Measurements from ENCODE around the gene ARPC1A.
A peak's percentile ranks its signal among the peaks of the same experiment; 100 is the strongest.
"Not testable (repeated sequence)": the region's sequence is repeated elsewhere in the genome, so short reads cannot be mapped to it uniquely, and the experiment has no call there.

ARPC1A gene

GRCh38 chr7:99379043-99379577, 53.4 kb downstream of the ARPC1A start:
- no peaks in the 10 kb centered on the region for H3K27me3 ChIP-seq (ENCODE audit: insufficient read depth, low read length, poor library complexity)
- H3K23ac ChIP-seq (ENCODE audit: low read length) = no peak overlapping the region
- no CpG with 5 or more reads among the region's 7 CpGs for WGBS (ENCODE audit: extremely low coverage, insufficient coverage, low lambda C conversion rate)
- no peak overlapping the region for H2AK5ac ChIP-seq (ENCODE audit: low read length)
- H2BK5ac ChIP-seq (ENCODE audit: low read length) = no peak overlapping the region
- H3K4me3 ChIP-seq (ENCODE audit: low read length) = no peak overlapping the region
- H3K18ac ChIP-seq (ENCODE audit: low read length) = no peak overlapping the region
- H2BK15ac ChIP-seq (replicated peaks; ENCODE audit: low read depth) = no peak overlapping the region
- H3K4ac ChIP-seq (ENCODE audit: low read depth, low read length) = no peak overlapping the region
- H4K8ac ChIP-seq (ENCODE audit: low read depth, low read length) = no peak overlapping the region
- H3K27ac ChIP-seq (ENCODE audit: low read depth, low read length) = peak overlapping the region; percentile 46
- H3K4me2 ChIP-seq (ENCODE audit: low read length) = no peak overlapping the region
- peaks cover 2% of the 10 kb centered on the region for H3K36me3 ChIP-seq (ENCODE audit: control insufficient read depth, insufficient read depth, low read length)
- H3K79me2 ChIP-seq (ENCODE audit: control insufficient read depth, insufficient read depth, low read length) = peaks cover 13% of the 10 kb centered on the region
- peak overlapping the region; percentile 56 for H3K56ac ChIP-seq (ENCODE audit: low read length)
- peak overlapping the region; percentile 49 for H3K9ac ChIP-seq (ENCODE audit: low read length)
- peaks cover 26% of the 10 kb centered on the region for H3K79me1 ChIP-seq (ENCODE audit: low read length)
- peak; percentile 54 for DNase-seq
- no peak overlapping the region for H4K5ac ChIP-seq (ENCODE audit: low read length)
- no peak overlapping the region for H2BK120ac ChIP-seq (ENCODE audit: low read depth, low read length)
- peaks cover 4% of the 10 kb centered on the region for H3K4me1 ChIP-seq (ENCODE audit: control insufficient read depth, low read depth, low read length)

GRCh38 chr7:99379693-99380031, 54.0 kb downstream of the ARPC1A start:
- H3K4me3 ChIP-seq (ENCODE audit: low read length); H3K4me2 ChIP-seq (ENCODE audit: low read length); H2AK5ac ChIP-seq (ENCODE audit: low read length); H3K23ac ChIP-seq (ENCODE audit: low read length); H4K5ac ChIP-seq (ENCODE audit: low read length); H3K4me1 ChIP-seq (ENCODE audit: control insufficient read depth, low read depth, low read length); H2BK15ac ChIP-seq (replicated peaks; ENCODE audit: low read depth); H3K18ac ChIP-seq (ENCODE audit: low read length); H3K4ac ChIP-seq (ENCODE audit: low read depth, low read length); H3K27me3 ChIP-seq (ENCODE audit: insufficient read depth, low read length, poor library complexity); DNase-seq; H3K36me3 ChIP-seq (ENCODE audit: control insufficient read depth, insufficient read depth, low read length); H2BK120ac ChIP-seq (ENCODE audit: low read depth, low read length); H4K8ac ChIP-seq (ENCODE audit: low read depth, low read length); H2BK5ac ChIP-seq (ENCODE audit: low read length): not testable (repeated sequence)
- Histone ChIP-seq H3K79me1 (ENCODE audit: low read length) (peaks cover 26% of the 10 kb centered on the region), H3K56ac (ENCODE audit: low read length) (peak overlapping the region; percentile 64), H3K9ac (ENCODE audit: low read length) (peak overlapping the region; percentile 49), H3K27ac (ENCODE audit: low read depth, low read length) (peak overlapping the region; percentile 46), H3K79me2 (ENCODE audit: control insufficient read depth, insufficient read depth, low read length) (peaks cover 13% of the 10 kb centered on the region)
- no CpG with 5 or more reads among the region's 7 CpGs for WGBS (ENCODE audit: extremely low coverage, insufficient coverage, low lambda C conversion rate)

GRCh38 chr7:99380032-99380822, 54.5 kb downstream of the ARPC1A start:
- H3K27ac ChIP-seq (ENCODE audit: low read depth, low read length) = no peak overlapping the region
- WGBS (ENCODE audit: extremely low coverage, insufficient coverage, low lambda C conversion rate) = no CpG with 5 or more reads among the region's 12 CpGs

GRCh38 chr7:99380823-99381663, 55.3 kb downstream of the ARPC1A start:
- Histone ChIP-seq H4K8ac (ENCODE audit: low read depth, low read length) (no peak overlapping the region), H3K4me1 (ENCODE audit: control insufficient read depth, low read depth, low read length) (peaks cover 4% of the 10 kb centered on the region), H2BK15ac (replicated peaks; ENCODE audit: low read depth) (no peak overlapping the region), H3K9ac (ENCODE audit: low read length) (no peak overlapping the region), H2BK5ac (ENCODE audit: low read length) (no peak overlapping the region), H3K27me3 (ENCODE audit: insufficient read depth, low read length, poor library complexity) (no peaks in the 10 kb centered on the region), H3K79me2 (ENCODE audit: control insufficient read depth, insufficient read depth, low read length) (peaks cover 13% of the 10 kb centered on the region), H3K4me2 (ENCODE audit: low read length) (no peak overlapping the region), H3K27ac (ENCODE audit: low read depth, low read length) (no peak overlapping the region), H3K36me3 (ENCODE audit: control insufficient read depth, insufficient read depth, low read length) (peaks cover 2% of the 10 kb centered on the region), H3K4ac (ENCODE audit: low read depth, low read length) (no peak overlapping the region), H3K18ac (ENCODE audit: low read length) (no peak overlapping the region), H3K79me1 (ENCODE audit: low read length) (peaks cover 25% of the 10 kb centered on the region), H4K5ac (ENCODE audit: low read length) (no peak overlapping the region), H2BK120ac (ENCODE audit: low read depth, low read length) (no peak overlapping the region), H3K56ac (ENCODE audit: low read length) (peak overlapping the region; percentile 3), H3K4me3 (ENCODE audit: low read length) (no peak overlapping the region), H3K23ac (ENCODE audit: low read length) (no peak overlapping the region), H2AK5ac (ENCODE audit: low read length) (no peak overlapping the region)
- no CpG with 5 or more reads among the region's 16 CpGs for WGBS (ENCODE audit: extremely low coverage, insufficient coverage, low lambda C conversion rate)
- DNase-seq = no peak

More at GRCh38 chr7:99380032-99380822, 54.5 kb downstream of the ARPC1A start:
- Histone ChIP-seq H3K23ac (ENCODE audit: low read length) (no peak overlapping the region), H3K36me3 (ENCODE audit: control insufficient read depth, insufficient read depth, low read length) (peaks cover 2% of the 10 kb centered on the region), H3K79me1 (ENCODE audit: low read length) (peaks cover 26% of the 10 kb centered on the region), H3K4me2 (ENCODE audit: low read length) (no peak overlapping the region), H3K56ac (ENCODE audit: low read length) (peak overlapping the region; percentile 64), H3K79me2 (ENCODE audit: control insufficient read depth, insufficient read depth, low read length) (peaks cover 13% of the 10 kb centered on the region), H3K4me1 (ENCODE audit: control insufficient read depth, low read depth, low read length) (peaks cover 4% of the 10 kb centered on the region), H2BK120ac (ENCODE audit: low read depth, low read length) (no peak overlapping the region), H3K27me3 (ENCODE audit: insufficient read depth, low read length, poor library complexity) (no peaks in the 10 kb centered on the region), H3K9ac (ENCODE audit: low read length) (no peak overlapping the region), H3K4me3 (ENCODE audit: low read length) (no peak overlapping the region), H4K5ac (ENCODE audit: low read length) (no peak overlapping the region), H2AK5ac (ENCODE audit: low read length) (no peak overlapping the region), H2BK15ac (replicated peaks; ENCODE audit: low read depth) (no peak overlapping the region), H4K8ac (ENCODE audit: low read depth, low read length) (no peak overlapping the region), H3K4ac (ENCODE audit: low read depth, low read length) (no peak overlapping the region), H2BK5ac (ENCODE audit: low read length) (no peak overlapping the region), H3K18ac (ENCODE audit: low read length) (no peak overlapping the region)
- DNase-seq = peak; percentile 59

GRCh38 chr7:99381664-99382075, 56.0 kb downstream of the ARPC1A start:
- Histone ChIP-seq H3K18ac (ENCODE audit: low read length) (no peak overlapping the region), H3K23ac (ENCODE audit: low read length) (peak overlapping the region; percentile 80), H2AK5ac (ENCODE audit: low read length) (no peak overlapping the region), H3K36me3 (ENCODE audit: control insufficient read depth, insufficient read depth, low read length) (peaks cover 2% of the 10 kb centered on the region), H3K79me1 (ENCODE audit: low read length) (peaks cover 23% of the 10 kb centered on the region), H3K4me1 (ENCODE audit: control insufficient read depth, low read depth, low read length) (peaks cover 4% of the 10 kb centered on the region), H2BK5ac (ENCODE audit: low read length) (no peak overlapping the region), H3K56ac (ENCODE audit: low read length) (no peak overlapping the region), H3K27ac (ENCODE audit: low read depth, low read length) (no peak overlapping the region), H4K5ac (ENCODE audit: low read length) (no peak overlapping the region), H2BK15ac (replicated peaks; ENCODE audit: low read depth) (no peak overlapping the region), H2BK120ac (ENCODE audit: low read depth, low read length) (no peak overlapping the region), H4K8ac (ENCODE audit: low read depth, low read length) (no peak overlapping the region), H3K4ac (ENCODE audit: low read depth, low read length) (no peak overlapping the region), H3K27me3 (ENCODE audit: insufficient read depth, low read length, poor library complexity) (no peaks in the 10 kb centered on the region), H3K9ac (ENCODE audit: low read length) (no peak overlapping the region), H3K79me2 (ENCODE audit: control insufficient read depth, insufficient read depth, low read length) (peaks cover 11% of the 10 kb centered on the region), H3K4me3 (ENCODE audit: low read length) (no peak overlapping the region), H3K4me2 (ENCODE audit: low read length) (no peak overlapping the region)
- WGBS (ENCODE audit: extremely low coverage, insufficient coverage, low lambda C conversion rate) = no CpG with 5 or more reads among the region's 7 CpGs
- DNase-seq = no peak
